HG03045 (cell line): Measurements from ENCODE around the gene PRR5L.
"Not testable (repeated sequence)": the region's sequence is repeated elsewhere in the genome, so short reads cannot be mapped to it uniquely, and the experiment has no call there.

Experiments used
- ATAC-seq: cut with Tn5 transposase; IDR thresholded peaks from one replicate; pipeline ENCODE4 v1.9.1; 2021; ENCODE audit warnings: mild to moderate bottlenecking, moderate library complexity; ENCODE audit not compliant: unreplicated experiment

Gene PRR5L

GRCh38 chr11:36488096-36488495 is 192.0 kb downstream of the PRR5L start:
- no peak for ATAC-seq

- ATAC-seq: no peak
Measured at GRCh38 chr11:36490026-36490806, 194.1 kb downstream of the PRR5L start.

GRCh38 chr11:36492724-36493304 is 196.7 kb downstream of the PRR5L start:
- no peak for ATAC-seq

GRCh38 chr11:36493332-36493731 is 197.2 kb downstream of the PRR5L start:
- no peak for ATAC-seq

GRCh38 chr11:36498721-36499120 is 202.6 kb downstream of the PRR5L start:
- no peak for ATAC-seq

- ATAC-seq: no peak
Measured at GRCh38 chr11:36499315-36499714, 203.2 kb downstream of the PRR5L start.

- peak; percentile 97 for ATAC-seq
Measured at GRCh38 chr11:36500315-36500721, 204.2 kb downstream of the PRR5L start.

- ATAC-seq: no peak
Measured at GRCh38 chr11:36501236-36501635, 205.1 kb downstream of the PRR5L start.

GRCh38 chr11:36507824-36508489 is 211.9 kb downstream of the PRR5L start:
- ATAC-seq: no peak

- ATAC-seq: no peak
Measured at GRCh38 chr11:36508743-36509142, 212.7 kb downstream of the PRR5L start.

GRCh38 chr11:36509201-36509639 is 213.1 kb downstream of the PRR5L start:
- no peak for ATAC-seq

GRCh38 chr11:36509694-36510593 is 213.9 kb downstream of the PRR5L start, which contains the start of gene TRAF6:
Gene TRAF6, minus strand, starts transcription at chr11:36510272. Its CDS starts 8,757 bp downstream, at chr11:36501515.
- peak; percentile 97 for ATAC-seq

- no peak for ATAC-seq
Measured at GRCh38 chr11:36510594-36510942, 214.5 kb downstream of the PRR5L start.

- ATAC-seq: not testable (repeated sequence)
Measured at GRCh38 chr11:36511062-36511461, 215.0 kb downstream of the PRR5L start.

GRCh38 chr11:36512016-36512415 is 215.9 kb downstream of the PRR5L start:
- ATAC-seq: no peak

- no peak for ATAC-seq
Measured at GRCh38 chr11:36513965-36514364, 217.9 kb downstream of the PRR5L start.
